Amniotic stem cell (primary cell): ENCODE measurements around the gene TPRG1.

Experiments
- DNase-seq: peaks from one replicate; lab custom pipeline; 2025; lab: John Stamatoyannopoulos, UW

Gene TPRG1

DNA sequence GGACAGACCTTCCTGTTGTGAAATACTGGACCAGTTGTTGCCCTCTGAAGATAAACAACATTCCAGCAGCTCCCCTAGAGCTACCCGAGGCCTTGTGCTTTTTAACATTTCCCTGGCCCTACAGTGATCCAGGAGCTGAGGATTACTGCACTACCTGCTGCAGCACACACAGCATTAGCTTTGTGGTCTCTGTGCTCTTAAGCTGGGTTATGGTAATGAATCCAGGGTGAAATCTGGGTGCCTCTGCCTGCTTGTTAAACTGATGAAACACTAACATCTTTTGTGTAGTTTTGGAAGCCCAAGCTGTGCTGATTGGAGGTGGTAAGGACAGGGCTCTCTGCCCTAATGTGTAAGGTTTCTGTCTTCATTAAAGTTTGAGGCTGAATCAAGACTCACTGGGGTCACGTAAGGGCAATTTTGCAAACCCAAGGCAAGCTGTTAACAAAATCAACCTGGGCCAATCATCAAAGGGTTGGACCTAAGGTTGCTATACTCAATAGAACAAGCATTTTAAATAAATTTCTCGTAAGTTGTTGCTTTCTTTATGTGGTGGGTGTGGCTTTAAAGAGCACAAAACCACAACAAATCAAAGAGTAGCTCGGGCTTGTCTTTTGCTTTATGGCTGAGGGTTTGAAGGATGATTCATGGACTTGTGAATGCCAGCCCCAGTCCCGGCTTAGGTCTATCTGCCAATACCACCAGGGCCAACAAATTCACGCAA lies 183.9 kb downstream of the TPRG1 start:
- no peak for DNase-seq

DNA sequence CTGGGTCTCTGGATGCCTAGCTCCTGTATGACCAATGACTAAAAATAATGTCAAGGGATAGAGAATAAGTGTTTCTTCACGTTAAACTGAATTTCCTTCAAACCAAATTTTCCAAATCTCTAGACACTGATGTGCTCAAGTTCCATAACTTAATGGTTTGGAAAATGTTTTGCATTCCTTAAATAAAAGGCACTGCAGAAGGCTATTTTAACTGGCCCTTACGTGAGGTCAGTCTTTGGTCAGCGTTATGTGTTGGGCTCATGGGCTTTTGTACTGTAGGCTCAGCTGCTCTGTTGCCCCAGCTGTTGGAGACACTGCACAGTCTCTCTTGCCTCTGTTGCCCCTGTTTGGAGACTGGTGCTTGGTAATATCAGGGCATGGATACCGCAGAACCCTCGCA lies 188.5 kb downstream of the TPRG1 start:
- no peak for DNase-seq

DNA sequence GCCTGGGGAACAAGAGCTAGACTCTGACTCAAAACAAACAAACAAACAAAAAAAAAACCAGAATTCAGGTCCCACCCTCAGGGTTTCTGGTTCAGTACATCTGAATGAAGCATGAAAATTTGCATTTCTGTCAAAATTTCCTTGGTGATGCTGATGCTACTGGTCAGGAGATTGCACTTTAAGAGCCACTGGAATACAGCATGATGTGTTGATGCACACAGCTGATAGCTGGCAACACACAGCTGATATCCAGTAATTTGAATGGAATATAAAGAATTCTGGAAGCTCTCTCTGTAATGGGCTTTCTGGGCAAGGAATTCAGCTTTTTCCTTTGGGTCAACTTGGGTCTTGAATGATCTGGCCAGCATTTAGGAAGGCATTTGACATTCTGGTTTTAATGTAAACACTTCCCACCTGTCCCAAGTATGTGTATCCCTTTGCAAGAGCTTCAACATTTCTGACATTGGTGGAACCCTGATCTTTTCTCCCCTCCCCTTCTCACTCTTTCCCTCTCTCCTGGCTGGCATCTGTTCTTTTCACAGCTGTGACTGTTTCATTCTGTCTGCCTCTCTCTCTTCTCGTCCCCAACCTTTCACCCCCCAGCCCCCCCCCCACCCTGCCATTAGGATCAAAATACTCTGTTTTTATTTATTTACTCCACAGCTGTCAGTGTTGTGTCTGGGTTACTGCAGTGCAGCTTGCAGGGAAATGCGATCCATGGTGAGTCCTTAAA lies 189.5 kb downstream of the TPRG1 start:
- no peak for DNase-seq

DNA sequence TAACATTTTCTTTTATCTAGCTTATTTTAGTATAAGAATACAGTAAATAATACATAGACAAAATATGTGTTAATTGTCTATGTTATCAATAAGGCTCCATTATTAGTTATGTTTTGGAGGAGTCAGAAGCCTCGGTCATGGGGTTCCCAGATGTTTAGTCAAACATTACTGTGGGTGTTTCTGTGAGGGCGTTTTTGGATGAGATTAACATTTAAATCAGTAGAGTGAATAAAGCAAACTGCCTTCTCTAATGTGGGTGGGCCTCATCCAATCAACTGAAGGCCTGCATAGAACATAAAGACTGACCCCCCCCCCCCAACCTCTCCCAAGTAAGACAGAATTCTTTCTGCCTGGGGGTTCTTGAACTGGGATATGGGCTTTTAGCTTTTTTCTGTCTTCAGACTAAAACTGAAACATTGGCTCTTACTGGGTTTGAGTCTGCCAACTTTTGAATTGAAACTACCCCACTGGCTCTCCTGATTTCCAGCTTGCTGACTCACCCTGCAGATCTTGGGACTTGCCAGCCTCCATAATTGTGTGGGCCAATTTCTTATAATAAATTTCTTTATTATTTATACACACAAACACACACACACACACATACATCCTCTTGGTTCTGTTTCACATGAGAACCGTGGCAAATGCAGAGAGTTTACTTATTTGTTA lies 192.0 kb downstream of the TPRG1 start:
- DNase-seq: no peak

DNA sequence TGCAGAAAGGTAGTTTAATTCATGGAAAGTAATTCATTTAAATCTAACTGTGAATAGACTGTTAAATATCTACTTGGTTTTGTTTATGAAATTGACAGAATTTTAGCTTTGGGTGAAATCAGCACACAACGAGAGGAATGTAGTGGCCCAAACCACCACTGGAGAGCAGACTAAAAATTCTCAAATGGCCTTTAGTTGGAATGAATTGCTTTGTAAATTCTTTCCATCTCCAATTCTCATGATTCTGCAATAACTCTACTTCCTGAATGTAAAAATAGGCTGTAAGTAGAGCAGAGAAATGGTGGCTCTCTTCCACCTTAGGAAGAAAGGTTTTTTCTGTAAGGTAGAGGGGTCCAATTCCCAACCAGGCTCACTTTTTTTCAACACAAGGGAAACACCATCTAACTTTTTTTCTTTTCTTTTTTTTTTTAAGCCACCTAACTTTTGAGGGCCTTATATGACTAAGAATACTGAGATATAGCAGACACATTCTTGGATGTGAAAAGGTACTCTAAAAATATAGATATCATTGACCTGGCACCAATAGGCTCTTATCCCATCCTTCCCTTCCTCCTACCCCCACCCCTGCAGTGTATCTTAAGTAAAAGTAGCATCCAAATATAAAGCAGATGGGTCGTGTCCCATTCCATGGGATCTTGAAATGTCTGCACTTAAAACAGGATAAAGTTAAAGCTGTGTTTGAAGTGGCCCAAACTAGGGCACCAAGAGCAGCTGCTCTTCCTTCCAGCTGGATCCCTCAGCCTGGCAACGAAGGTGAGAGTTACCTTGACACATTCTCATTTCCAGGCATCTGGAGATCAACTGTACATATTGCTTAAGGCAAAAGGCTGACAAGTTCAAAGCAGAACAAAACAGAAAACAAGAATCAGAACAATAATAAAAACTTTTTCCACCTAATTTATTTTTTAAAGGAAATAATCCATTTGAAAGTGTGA lies 194.1 kb downstream of the TPRG1 start:
- no peak for DNase-seq

DNA sequence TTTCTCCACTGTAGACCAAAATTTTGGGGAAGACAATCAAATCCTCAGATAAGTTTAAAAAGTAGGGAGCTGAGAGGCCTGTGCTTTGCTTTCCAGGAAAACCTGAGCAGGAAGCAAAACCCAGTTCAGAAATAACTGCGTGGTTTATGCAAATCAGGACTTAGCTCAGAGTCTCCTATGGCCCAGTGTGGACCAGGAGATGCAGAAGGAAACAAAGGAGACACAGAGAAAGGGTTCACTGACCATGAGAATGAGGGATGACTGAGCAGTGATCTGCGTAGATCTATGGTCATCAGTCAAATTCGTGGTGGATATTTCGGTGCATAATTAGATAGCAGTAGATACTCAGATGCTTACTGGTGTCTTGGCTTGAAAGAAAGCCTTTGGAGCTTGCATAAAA lies 196.6 kb downstream of the TPRG1 start:
- DNase-seq: no peak

DNA sequence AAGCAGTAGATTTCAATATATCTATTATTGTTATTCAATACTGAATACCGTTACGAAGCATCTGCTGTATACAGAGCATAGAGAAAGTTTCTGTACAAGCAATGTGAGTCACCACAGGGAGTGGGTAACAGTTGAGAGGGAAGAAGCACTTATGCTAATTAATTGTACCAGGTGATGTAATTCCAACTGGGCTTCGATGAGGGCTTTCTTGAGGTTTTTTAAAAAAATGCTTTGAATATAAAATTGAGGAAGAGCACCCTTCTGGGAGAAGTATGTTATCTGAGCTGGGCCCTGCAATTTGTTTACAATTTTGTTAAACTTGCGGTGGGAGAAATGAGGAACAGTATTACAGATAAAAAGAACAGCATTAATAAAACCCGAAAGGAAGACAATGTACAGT lies 197.9 kb downstream of the TPRG1 start:
- DNase-seq: no peak

DNA sequence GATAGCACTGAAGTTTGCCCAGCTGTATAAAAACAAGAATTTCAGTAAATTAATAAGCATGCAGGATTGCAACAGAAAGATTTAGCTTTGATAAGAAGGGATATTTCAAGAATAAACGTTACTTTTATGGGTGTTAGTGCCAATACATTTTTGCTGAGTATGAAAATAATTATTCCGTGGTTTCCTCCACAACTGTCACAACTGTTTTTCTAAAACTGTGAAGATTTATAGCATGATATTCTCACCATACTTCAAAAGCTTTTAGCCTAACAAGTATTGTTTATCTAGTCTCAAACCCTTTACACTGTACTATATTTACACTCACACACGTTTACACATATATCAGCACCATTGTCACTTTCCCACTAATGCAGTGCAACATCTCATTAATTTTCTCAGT lies 200.5 kb downstream of the TPRG1 start:
- DNase-seq: no peak
